AG09309 (cell line): Measurements from ENCODE around the gene TSC1.

Experiments
- DNase-seq: peaks from one replicate; pipeline ENCODE4 v3.0.0-alpha.2; 2010; ENCODE audit warnings: low read depth
- H3K4me3 ChIP-seq: 2 replicates; pipeline ENCODE4 v1.5.1; 2011; ENCODE audit warnings: mild to moderate bottlenecking, low read depth, low read length, moderate library complexity; ENCODE audit not compliant: control insufficient read depth
- TF ChIP-seq, protein P1 (sequence below): IDR thresholded peaks from 2 replicates; pipeline ENCODE4 v1.5.1; 2011; ENCODE audit warnings: mild to moderate bottlenecking, low read depth, low read length, inconsistent platforms; ENCODE audit not compliant: insufficient read depth, control insufficient read depth; ENCODE audit errors: missing control alignments

Gene TSC1

DNA sequence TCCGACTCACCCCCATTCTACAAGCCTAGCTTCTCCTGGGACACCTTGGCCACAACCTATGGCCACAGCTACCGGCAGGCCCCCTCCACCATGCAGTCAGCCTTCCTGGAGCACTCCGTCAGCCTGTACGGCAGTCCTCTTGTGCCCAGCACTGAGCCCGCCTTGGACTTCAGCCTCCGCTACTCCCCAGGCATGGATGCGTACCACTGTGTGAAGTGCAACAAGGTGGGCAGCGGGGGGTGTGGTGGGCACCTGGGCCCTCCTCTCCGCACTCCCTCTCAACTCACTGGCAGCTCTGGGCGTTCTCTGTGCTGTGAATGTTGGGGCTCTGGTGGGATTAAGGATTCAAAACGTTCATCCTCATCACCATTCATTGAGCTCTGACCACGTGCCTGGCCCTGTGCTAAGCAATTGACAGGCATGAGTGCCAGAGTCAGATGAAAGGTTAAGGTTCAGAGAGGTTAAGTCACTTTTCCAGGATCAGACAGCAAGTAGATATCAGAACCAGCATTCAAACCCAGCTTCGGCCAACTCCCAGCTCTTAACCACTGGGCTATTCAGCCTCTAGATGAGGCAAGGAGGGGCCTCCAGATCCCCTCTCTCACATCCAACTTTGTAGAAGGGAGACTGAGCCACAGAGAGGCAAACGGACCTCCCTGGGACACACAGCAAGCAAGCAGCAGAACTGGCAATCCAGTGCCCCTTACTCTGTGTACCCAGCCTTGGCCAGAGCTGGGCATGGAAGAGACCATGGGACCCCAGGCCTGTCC is 44.0 kb upstream of the TSC1 start:
- TF ChIP-seq, protein P1, sequence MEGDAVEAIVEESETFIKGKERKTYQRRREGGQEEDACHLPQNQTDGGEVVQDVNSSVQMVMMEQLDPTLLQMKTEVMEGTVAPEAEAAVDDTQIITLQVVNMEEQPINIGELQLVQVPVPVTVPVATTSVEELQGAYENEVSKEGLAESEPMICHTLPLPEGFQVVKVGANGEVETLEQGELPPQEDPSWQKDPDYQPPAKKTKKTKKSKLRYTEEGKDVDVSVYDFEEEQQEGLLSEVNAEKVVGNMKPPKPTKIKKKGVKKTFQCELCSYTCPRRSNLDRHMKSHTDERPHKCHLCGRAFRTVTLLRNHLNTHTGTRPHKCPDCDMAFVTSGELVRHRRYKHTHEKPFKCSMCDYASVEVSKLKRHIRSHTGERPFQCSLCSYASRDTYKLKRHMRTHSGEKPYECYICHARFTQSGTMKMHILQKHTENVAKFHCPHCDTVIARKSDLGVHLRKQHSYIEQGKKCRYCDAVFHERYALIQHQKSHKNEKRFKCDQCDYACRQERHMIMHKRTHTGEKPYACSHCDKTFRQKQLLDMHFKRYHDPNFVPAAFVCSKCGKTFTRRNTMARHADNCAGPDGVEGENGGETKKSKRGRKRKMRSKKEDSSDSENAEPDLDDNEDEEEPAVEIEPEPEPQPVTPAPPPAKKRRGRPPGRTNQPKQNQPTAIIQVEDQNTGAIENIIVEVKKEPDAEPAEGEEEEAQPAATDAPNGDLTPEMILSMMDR = no peak
- DNase-seq = no peak
- H3K4me3 ChIP-seq = no peak overlapping the region

DNA sequence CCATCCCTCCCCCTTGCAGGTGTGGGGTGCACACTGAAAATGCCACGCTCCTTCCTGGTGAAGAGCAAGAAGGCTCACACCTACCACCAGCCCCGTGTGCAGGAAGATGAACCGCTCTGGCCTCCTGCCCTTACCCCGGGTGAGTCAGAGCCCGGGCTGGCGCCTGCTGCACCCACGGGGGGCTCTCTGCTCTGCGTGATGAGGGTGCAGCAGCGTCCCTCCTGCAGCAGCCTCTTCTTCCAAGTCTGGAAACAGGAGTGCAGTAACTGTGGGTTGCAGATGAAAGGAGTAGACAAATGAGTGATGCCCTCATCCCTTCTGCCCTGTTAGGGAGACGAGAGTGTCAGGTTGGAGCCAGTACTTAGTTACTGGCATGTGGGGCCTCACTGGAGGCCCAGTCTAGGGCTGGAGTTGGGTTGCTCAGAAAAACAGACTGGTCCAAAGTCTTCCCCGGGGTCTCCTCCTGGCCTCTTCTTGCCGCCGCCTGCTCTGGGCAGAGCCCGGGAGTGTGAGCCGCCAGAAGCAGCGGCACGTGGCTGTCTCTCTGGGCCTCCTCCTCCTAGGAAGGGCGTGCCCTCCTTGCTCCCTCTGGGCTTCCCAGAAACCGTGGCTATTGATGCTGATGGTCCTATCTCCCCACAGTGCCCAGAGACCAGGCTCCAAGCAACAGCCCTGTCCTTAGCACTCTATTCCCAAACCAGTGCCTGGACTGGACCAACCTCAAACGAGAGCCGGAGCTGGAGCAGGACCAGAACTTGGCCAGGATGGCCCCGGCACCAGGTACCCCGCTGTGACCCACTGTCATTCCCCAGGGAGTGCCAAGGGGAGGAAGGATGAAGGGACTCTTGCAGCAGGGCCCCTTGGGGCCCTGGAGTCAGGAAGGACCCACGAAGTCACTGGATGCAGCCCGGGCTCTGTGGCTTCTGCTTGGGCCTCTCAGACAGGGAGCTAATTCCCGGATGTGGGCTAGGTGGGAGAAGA is 42.5 kb upstream of the TSC1 start:
- TF ChIP-seq, protein P1 = no peak
- DNase-seq = no peak
- no peak overlapping the region for H3K4me3 ChIP-seq

DNA sequence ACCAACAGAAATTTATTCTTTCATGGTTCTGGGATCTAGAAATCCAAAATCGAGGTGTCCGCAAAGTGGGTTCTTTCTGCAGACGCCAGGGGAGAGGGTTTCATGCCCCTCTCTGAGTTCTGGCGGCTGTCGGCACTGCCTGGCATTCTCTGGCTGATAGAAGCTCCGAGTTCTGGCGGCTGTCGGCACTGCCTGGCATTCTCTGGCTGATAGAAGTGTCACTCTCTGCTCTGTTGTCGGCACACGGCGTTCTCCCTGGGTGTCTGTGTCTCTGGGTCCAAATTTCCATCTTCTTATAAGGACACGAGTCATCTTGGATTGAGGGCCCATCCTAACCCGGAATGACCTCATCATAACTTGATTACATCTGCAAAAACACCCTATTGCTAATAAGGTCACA is 41.7 kb upstream of the TSC1 start:
- H3K4me3 ChIP-seq = no peak overlapping the region
- TF ChIP-seq, protein P1 = no peak
- no peak for DNase-seq

DNA sequence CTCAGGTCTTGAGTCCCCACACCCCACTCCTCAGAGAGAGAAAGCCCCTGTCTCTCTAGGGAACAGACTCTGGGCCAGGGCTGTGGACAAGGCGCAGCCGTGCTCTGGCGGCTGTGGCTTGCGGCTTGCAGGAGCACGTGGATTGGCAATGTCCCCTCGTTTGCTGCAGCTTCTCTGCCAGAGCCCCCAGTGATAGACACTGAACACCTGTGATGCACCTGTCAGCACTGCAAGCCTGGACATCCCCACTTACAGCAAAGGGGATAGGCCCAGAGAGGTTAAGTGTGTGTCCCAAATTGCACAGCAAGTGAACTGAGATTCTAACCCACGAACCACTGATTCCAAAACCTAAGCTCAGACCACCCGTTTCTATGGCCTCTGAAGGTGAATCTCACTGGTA is 41.1 kb upstream of the TSC1 start:
- no peak overlapping the region for H3K4me3 ChIP-seq
- TF ChIP-seq, protein P1 = no peak
- no peak for DNase-seq

DNA sequence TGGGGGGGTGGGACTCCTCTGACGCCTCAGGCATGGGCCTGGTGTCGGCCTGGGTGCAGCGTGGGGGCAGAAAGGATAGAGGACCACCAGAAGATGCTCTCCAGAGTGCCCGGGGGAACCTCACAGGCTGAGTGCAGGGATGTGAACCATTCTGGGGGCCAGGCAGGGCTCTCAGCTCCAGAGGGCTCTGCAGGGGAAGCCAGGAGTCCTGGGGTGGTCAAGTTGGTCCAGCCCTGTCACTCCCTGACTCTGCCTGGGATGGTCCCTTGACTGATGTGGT is 40.6 kb upstream of the TSC1 start:
- TF ChIP-seq, protein P1 = no peak
- no peak overlapping the region for H3K4me3 ChIP-seq
- no peak for DNase-seq

DNA sequence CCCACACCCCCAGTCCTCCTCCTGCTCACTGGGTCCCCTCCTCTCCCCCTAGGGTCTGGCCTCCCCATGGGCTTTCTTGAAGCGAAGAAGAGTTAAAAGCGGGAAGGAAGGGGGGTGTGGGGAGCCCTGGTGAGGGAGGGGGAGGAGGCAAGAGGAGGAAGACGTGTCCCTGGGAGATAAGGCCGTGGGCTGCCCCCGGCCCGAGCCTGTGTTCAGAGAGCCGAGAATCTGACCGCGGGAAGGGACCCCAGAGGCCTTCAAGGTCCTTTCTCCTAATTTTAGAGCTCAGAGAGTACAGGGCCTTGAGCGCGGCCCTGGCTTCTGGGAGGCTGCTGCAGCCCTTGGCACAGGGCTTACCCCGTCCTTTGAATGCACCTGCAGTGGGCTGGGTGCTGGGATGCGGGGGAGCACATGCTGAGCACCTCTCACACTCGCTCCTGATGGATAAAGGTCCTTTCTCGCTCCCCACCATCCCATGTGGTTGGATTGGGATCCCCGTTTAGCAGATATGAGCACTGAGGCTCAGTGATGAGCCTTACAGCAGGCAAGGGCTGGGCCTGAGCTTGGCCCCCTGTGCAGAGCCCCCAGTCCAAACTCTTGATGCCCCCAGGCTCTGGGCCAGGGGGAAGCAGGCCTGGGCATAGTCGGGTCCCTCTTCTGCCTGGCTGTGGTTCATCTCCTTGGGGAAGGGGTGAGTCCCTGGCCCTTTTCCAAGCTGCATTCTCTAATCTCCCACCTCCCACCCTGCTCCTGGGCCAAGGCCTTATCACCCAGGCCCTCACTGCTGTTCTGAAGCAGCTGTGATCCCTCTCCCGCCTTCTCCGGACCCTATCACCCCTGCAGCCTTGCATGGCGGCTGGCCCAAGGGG is 40.0 kb upstream of the TSC1 start:
- TF ChIP-seq, protein P1 = no peak
- H3K4me3 ChIP-seq = no peak overlapping the region
- no peak for DNase-seq
